GM12892 (cell line): ENCODE data around the gene ZNF407.
A peak's percentile ranks its signal among the peaks of the same experiment; 100 is the strongest.

Source experiments
- DNase-seq: peaks from one replicate; pipeline ENCODE4 v3.0.0; 2011; ENCODE audit not compliant: insufficient read length
- FAIRE-seq: peaks from 2 replicates; lab custom pipeline; 2011; peaks lifted over from hg19 to GRCh38; lab: Jason Lieb, UNC
- POLR2A ChIP-seq: IDR thresholded peaks from 2 replicates; pipeline ENCODE4 v1.6.1; 2011; ENCODE audit warnings: low read depth, low read length, control low read depth
- POLR2AphosphoS5 ChIP-seq: IDR thresholded peaks from 2 replicates; pipeline ENCODE4 v1.6.1; 2011; ENCODE audit warnings: low read depth, low read length, control low read depth
- TAF1 ChIP-seq: IDR thresholded peaks from 2 replicates; pipeline ENCODE4 v1.6.1; 2011; ENCODE audit warnings: low read depth, mild to moderate bottlenecking, control low read depth, low read length, borderline replicate concordance

Gene ZNF407

DNA sequence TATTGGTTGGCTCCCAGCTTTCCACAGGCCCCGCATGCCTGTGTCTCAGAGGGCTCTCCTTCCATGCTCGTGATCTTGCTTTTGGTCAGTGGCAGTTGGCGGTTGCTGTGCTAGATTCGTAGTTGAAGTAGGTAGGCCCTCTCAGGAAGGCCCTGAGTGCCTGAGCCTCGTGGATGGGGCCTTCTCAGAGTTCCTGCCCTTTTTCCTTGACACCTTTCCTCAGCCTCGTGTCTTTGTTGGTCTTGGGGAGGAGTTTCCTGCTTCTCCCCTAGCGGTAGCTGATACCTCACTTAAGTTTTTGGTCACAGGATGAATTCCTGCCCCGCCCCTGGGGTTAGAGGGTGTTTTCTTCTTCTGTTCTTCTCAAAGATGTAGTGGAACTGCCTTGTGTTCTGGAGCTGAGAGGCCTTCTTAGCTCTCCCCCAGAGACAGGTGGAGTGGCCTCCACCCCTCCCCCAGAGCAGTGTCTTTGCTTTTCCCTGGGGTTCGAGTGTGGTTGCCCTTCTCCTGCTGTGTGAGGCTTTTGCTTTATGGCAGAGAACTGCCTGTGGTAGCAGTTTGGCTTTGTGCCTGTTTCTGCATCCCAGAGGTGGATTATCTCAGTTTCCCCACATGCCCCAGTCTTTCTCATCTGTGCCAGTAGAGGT lies 94.8 kb downstream of the ZNF407 start:
- FAIRE-seq (no peak), DNase-seq (no peak)

DNA sequence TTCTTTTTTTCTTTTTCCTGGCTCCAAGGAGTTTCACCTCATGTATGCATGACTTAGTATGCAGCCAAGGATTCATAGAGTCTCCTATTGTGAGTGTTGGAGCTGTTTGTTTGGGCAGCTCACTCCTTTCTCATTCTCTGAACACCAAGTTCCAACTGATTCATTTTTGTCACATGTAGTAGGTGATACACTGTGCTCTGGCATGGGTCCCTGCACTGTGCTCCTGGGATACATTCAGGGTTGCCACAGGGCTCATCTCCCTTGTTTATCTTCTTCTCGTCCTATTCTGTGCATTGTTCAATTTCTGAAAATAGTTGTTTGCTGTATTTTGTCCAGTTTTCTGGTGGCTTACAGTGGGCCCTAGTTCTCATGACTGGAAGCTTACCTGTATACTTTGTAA lies 96.8 kb downstream of the ZNF407 start:
- TF ChIP-seq POLR2AphosphoS5: no peak
- TF ChIP-seq TAF1: no peak
- TF ChIP-seq POLR2A: no peak
- DNase-seq: no peak
- FAIRE-seq: no peak

More for the DNA sequence above, 94.8 kb downstream of the ZNF407 start:
- TF ChIP-seq POLR2A (no peak), TAF1 (no peak), POLR2AphosphoS5 (no peak)

DNA sequence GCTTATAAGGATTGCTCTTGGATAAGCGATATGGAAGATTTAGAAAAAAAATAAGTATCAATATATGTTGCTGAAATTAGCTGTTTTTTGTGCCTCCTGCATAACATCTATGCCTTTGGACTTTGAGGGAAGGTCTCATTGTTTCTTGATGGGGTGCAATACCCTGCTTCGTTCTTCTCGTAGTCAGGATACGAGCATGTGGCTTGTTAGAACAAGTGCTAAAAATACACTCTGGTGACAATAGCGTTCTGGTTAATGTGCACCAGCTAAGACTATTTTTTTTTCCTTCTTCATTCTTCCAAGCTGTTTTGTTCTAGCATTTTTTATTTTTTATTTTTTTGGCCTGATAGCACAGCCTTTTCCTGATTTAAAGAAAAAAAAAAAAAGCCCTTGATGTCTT lies 97.5 kb downstream of the ZNF407 start:
- DNase-seq (no peak), FAIRE-seq (no peak)
- no peak for TF ChIP-seq POLR2AphosphoS5
- TF ChIP-seq POLR2A: no peak
- no peak for TF ChIP-seq TAF1

DNA sequence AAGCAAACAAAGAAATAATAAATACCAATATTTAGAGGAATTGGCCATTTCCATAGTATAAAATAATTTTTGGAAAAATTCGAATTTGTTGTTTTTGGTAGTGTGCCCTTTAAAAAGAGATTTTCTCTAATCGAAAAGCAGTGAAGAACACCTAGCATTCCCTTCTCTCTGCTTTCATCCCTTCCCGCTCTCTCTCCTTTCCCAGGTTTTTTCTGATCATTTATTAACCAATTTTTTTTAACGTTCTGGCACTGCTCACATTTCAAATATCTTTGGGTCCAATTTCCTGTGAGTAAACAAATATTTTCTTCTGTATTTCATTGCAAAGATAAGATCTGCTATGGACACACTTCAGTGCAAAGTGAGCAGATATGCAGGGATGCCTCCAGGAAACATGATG lies 101.2 kb downstream of the ZNF407 start:
- no peak for DNase-seq
- no peak for TF ChIP-seq POLR2A
- TF ChIP-seq TAF1: no peak
- TF ChIP-seq POLR2AphosphoS5: no peak
- no peak for FAIRE-seq

DNA sequence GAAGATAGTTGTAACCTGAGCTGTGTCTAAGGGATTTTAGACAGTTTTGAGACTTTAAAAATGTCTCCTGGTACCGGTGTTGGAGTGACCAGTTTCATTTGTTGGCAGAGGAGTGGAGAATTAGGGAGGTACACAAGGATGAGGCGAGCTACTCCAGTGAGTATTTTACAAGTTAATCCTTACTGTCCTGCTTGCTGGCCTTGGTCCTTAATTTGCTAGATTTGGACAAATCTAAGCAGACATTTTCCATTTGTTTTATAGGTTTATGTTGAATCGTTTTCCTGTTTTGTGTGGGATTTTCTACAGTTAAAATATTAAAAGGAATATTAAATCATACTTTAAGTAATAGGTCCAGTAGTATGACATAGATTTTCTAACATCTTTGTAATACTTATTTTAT lies 101.8 kb downstream of the ZNF407 start:
- FAIRE-seq: no peak
- no peak for DNase-seq
- TF ChIP-seq TAF1 (no peak), POLR2A (no peak), POLR2AphosphoS5 (no peak)

DNA sequence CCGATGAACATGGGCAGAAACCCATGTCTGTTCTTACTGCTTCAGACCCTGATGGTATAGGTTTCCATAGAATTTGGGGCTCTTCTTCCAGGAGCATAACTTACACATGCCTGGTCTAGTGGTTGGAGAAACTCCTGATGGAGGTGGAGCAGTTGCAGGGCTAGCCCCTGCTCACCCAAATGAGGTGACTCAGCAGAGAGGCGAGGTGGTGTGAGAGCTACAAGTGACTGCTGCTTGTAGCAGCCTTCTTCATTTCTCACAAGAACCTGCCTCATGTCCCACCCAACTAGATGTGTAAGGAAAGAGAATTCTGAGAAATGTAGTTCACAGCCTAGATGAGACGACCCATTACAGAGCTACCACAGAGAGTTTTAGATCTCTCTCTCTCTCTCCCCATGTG lies 105.3 kb downstream of the ZNF407 start:
- TF ChIP-seq TAF1 (no peak), POLR2AphosphoS5 (no peak), POLR2A (no peak)
- no peak for FAIRE-seq
- DNase-seq: no peak

DNA sequence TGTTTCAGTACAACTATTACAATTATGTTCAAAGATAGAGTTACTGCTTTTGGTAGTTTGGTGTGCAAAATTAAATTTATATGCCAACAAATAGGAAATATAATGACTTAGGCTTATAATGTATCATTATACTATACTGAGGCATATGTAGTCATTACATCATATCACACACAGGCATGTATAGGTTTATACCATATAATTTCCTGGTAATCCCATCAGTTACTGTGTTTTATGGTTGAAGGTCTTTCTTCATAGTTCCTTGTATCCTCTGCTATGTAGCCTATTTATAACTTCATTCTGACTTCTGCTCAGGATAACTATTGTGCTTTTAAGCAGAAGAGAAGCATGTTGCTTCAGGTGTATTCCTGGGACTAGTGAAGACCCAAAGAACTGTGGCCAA lies 110.5 kb downstream of the ZNF407 start:
- FAIRE-seq: no peak
- TF ChIP-seq TAF1 (no peak), POLR2A (no peak), POLR2AphosphoS5 (no peak)
- no peak for DNase-seq

DNA sequence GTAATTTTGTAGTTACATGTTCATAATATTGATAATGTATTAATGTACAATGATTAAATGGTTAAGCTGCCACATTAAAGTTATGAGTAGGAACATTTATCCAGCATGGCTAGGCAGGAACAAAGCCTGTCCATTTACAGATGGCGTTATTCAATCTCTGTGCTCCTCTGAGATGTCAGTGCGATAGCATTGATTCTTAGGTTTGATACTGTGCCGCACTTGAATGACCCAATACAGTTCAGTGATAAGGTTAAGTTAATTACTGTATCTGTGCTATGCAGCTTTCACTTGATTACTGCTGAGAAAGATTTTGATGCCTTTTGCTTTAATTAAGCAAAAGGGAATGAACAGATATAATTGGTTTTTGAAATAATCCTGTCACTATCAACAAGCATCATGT lies 111.8 kb downstream of the ZNF407 start:
- TF ChIP-seq TAF1 (no peak), POLR2A (no peak), POLR2AphosphoS5 (no peak)
- DNase-seq (no peak), FAIRE-seq (peak; percentile 76)

DNA sequence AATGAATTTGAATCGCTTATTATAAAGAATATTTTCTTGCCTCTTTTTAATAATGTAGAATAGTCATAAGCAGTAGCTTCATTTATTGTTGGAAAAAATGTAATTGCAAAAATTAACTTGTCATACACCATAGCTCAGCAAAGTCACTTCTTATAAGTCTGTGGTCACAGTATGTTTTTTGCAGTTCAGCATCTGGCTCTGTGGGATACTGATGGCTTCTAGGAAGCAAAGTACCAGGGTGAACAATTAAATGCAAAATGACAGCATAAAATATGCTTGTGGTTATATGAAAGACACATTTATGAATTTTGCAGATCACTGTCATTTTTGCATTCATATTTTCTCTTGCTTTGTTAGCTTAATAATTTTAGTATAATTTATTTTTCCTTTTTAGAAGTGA lies 116.5 kb downstream of the ZNF407 start:
- TF ChIP-seq TAF1: no peak
- no peak for TF ChIP-seq POLR2AphosphoS5
- TF ChIP-seq POLR2A: no peak
- no peak for DNase-seq
- FAIRE-seq: no peak

DNA sequence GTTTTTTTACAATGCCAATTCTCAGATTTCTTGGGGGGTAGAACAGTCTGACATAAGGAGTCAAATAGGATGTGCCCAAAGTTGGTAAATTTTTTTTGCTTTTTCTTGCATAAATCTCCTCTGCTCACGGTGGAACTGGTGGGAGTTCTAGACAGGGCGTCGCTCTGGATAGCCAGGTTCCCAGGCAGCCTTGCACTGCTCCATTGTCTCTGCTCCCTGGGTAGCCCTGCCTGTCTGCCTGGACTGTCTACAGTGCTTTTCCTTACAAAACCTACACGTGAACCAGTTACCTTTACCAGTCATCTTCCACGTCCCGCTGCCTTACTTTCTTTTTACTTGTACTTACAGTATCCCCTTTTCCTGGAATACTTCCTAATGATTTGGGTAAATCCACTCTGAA lies 117.1 kb downstream of the ZNF407 start:
- FAIRE-seq: no peak
- no peak for DNase-seq
- no peak for TF ChIP-seq TAF1

DNA sequence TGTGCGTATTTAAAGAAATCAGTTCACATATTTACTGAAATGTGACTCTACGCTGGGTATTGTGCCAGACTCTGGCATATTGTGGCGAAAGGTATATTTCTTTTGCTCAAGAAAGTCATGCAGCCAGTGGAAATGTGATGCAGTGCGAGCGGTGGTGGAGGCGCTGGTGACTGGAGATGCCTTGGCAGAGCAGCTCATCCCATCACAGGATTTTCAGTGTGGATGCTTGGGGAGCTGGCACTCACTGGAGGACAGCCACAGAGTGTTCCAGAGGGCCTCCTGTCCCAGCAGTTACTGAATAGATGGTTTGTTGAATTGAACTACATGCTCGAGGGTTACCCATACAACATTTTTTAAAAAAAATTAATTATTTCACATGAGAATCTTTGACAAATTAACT lies 117.6 kb downstream of the ZNF407 start:
- no peak for TF ChIP-seq POLR2A
- TF ChIP-seq POLR2AphosphoS5: no peak
- TF ChIP-seq TAF1: no peak
- FAIRE-seq (no peak), DNase-seq (no peak)

DNA sequence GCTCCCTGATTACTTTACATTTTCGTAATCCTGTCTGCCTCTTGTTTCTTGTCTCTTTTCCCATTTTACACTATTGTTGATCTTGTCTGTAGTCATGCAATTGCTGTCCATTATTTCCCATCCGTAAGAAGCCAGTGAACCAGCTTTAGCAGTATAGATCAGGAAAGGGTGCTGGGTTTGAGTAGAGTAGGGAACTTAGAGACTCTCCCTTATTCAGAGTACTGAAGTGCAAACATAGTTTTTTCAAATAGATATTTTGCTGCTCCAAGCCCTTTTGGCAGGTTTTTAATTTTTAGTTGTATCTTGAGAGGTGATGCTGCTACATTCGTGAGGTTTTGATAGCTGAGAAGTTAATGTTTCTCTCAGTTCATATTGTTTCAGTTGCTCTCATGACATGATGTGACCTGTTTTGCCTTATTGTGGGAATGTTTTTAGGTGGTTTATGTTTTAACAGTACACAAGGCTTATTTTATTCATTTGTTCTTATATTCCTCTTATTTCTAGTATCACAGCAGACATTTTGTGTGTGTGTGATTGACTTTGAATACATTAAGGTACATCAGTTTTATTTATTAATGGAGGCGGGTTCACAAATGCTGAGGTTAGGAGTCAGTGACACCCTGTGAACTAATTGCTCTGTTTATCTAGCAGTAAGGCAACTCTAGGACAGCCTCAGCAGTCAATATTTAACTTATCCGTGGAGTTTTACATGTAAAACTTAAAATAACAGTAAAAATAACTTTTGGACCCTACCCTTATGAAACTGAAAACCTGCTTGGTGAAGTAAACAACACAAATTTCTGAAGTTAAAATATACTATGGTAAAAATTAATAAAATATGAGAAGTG lies 118.4 kb downstream of the ZNF407 start:
- TF ChIP-seq POLR2A: no peak
- no peak for TF ChIP-seq POLR2AphosphoS5
- no peak for TF ChIP-seq TAF1
- DNase-seq (no peak), FAIRE-seq (no peak)
